ENCODE measurements around the gene XRRA1. TPM values are rescaled to one million over a fixed set of nuclear protein-coding genes. Genes with fewer than 3 reads are reported as not detected.

The XRRA1 gene
- polyA plus RNA-seq, 3 donors, result 1.2 to 3.6 (median 3.5) TPM

DNA sequence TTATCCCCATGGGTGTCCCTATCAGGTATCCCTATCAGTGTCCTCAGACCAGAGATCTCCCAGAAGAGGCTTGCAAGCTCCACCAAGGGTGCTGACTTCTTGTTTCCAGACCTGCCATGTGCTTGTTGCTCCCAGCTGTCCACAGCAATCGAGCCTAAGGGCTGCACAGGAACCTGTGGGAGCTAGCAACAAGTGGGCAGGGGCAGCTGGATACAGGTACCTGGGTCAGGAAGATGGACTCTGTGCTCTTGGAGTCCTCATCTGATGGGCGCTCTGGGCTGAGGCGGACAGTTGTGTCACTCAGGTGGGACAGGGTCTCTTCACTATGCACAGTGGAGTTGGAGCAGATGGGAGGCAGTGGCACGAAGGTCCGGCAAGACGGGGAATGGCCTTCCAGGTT, 101.0 kb downstream of the XRRA1 start:
- no peak for TF ChIP-seq CTCF (IDR thresholded peaks at IDR 0.05)
- peaks cover 9 to 10% of the 10 kb centered on the region in 2 donors for H3K4me1 ChIP-seq (ENCODE audit: control insufficient read depth in 1 of 2, insufficient read depth in 2 of 2, low read length in 2 of 2)
- peaks cover under 1 to 56% of the 10 kb centered on the region in 2 donors for H3K36me3 ChIP-seq (replicated peaks in 1 of 2; ENCODE audit: control insufficient read depth in 1 of 2, insufficient read depth in 2 of 2, low read length in 2 of 2)
- H3K27ac Mint-ChIP-seq, result no peak overlapping the region
- no peak overlapping the region for H3K4me2 ChIP-seq (replicated peaks; ENCODE audit: extremely low read depth, low read length, poor library complexity, severe bottlenecking)
- intact Hi-C loops (cut with micrococcal nuclease), result no loop called here
- H3K4me3 ChIP-seq (replicated peaks in 1 of 3; ENCODE audit: low read depth in 2 of 3, low read length in 3 of 3), result no peak overlapping the region
- DNase-seq, result no peak
- no peaks in the 10 kb centered on the region for H3K27me3 ChIP-seq (ENCODE audit: control insufficient read depth in 2 of 2, insufficient read depth in 2 of 2, low read length in 2 of 2)
- no peak overlapping the region for H2AFZ ChIP-seq (ENCODE audit: insufficient read depth, low read depth, low read length, poor library complexity, severe bottlenecking)
- H3K27ac ChIP-seq (ENCODE audit: low read depth in 1 of 2, low read length in 2 of 2), result no peak overlapping the region
- H3K36me3 Mint-ChIP-seq, result peaks cover 62 to 73% of the 10 kb centered on the region in 2 donors
- peaks cover 15% of the 10 kb centered on the region for H3K4me1 Mint-ChIP-seq
- 96% methylated on average over 6 of the region's 6 CpGs for WGBS (ENCODE audit: insufficient coverage)
- no peaks in the 10 kb centered on the region for H3K9me3 ChIP-seq (replicated peaks in 1 of 2; ENCODE audit: control insufficient read depth in 1 of 2, insufficient read depth in 1 of 2, low read length in 2 of 2)
- H4K20me1 ChIP-seq (ENCODE audit: insufficient read depth, low read length), result no peaks in the 10 kb centered on the region
- no peaks in the 10 kb centered on the region for H3K9me3 Mint-ChIP-seq
- no peak overlapping the region for H3K9ac ChIP-seq (ENCODE audit: insufficient read depth, low read length, poor library complexity, severe bottlenecking)
- H3K27me3 Mint-ChIP-seq (ENCODE audit: low read depth in 3 of 3), result peaks cover 0 to 6% (median 0%) of the 10 kb centered on the region in 3 donors
- no peaks in the 10 kb centered on the region for H3K79me2 ChIP-seq (ENCODE audit: insufficient read depth, low read length)
- no peak overlapping the region for H3K4me3 Mint-ChIP-seq

- Histone ChIP-seq H3K27me3 (ENCODE audit: control insufficient read depth in 2 of 2, insufficient read depth in 2 of 2, low read length in 2 of 2) (no peaks in the 10 kb centered on the region), H4K20me1 (ENCODE audit: insufficient read depth, low read length) (no peaks in the 10 kb centered on the region), H3K36me3 (replicated peaks in 1 of 2; ENCODE audit: control insufficient read depth in 1 of 2, insufficient read depth in 2 of 2, low read length in 2 of 2) (peaks cover 3 to 56% of the 10 kb centered on the region in 2 donors), H3K9ac (ENCODE audit: insufficient read depth, low read length, poor library complexity, severe bottlenecking) (no peak overlapping the region), H3K79me2 (ENCODE audit: insufficient read depth, low read length) (no peaks in the 10 kb centered on the region), H3K4me3 (replicated peaks in 1 of 3; ENCODE audit: low read depth in 2 of 3, low read length in 3 of 3) (no peak overlapping the region), H3K27ac (ENCODE audit: low read depth in 1 of 2, low read length in 2 of 2) (no peak overlapping the region), H3K4me2 (replicated peaks; ENCODE audit: extremely low read depth, low read length, poor library complexity, severe bottlenecking) (no peak overlapping the region), H2AFZ (ENCODE audit: insufficient read depth, low read depth, low read length, poor library complexity, severe bottlenecking) (no peak overlapping the region), H3K9me3 (replicated peaks in 1 of 2; ENCODE audit: control insufficient read depth in 1 of 2, insufficient read depth in 1 of 2, low read length in 2 of 2) (no peaks in the 10 kb centered on the region), H3K4me1 (ENCODE audit: control insufficient read depth in 1 of 2, insufficient read depth in 2 of 2, low read length in 2 of 2) (peaks cover 9 to 10% of the 10 kb centered on the region in 2 donors)
- Mint-ChIP-seq H3K27me3 (ENCODE audit: low read depth in 3 of 3) (peaks cover 0 to 6% (median 0%) of the 10 kb centered on the region in 3 donors), H3K4me3 (no peak overlapping the region), H3K9me3 (no peaks in the 10 kb centered on the region), H3K36me3 (peaks cover 62 to 73% of the 10 kb centered on the region in 2 donors), H3K4me1 (peaks cover 15% of the 10 kb centered on the region), H3K27ac (peak overlapping the region in 1 of 7 donors; percentile 72)
- intact Hi-C loops (cut with micrococcal nuclease), result no loop called here
- 67% methylated on average over 1 of the region's 1 CpG for WGBS (ENCODE audit: insufficient coverage)
- TF ChIP-seq CTCF (IDR thresholded peaks at IDR 0.05), result no peak
- DNase-seq, result no peak
Observed at GRCh38 chr11:74847395-74847794, 101.5 kb downstream of the XRRA1 start.
